ENCODE measurements around the gene F2RL3. TPM values are rescaled to one million over a fixed set of nuclear protein-coding genes. Genes with fewer than 3 reads are reported as not detected.

F2RL3 gene
- polyA plus RNA-seq, 1 donor (not counting 4 experiments of a cell fraction or from before 2014, with no cell fraction given), result not detected

- dilution Hi-C loops (cut with MboI; ENCODE audit: extremely low pct_ligation_motif_present, low sequenced_read_pairs), result no loop called here
- DNase-seq (ENCODE audit: low read depth, low spot score) (no peak), FAIRE-seq (no peak)
- no peak overlapping the region for H3K9ac ChIP-seq (ENCODE audit: control insufficient read depth, extremely low read depth, insufficient read depth, low read length)
- no peaks in the 10 kb centered on the region for H3K79me2 ChIP-seq (ENCODE audit: control insufficient read depth, insufficient read depth, low read length)
- H3K36me3 ChIP-seq (ENCODE audit: control insufficient read depth in 2 of 2, extremely low read depth in 1 of 2, insufficient read depth in 2 of 2, low read length in 2 of 2), result no peaks in the 10 kb centered on the region
- H3K9me1 ChIP-seq (ENCODE audit: control insufficient read depth, extremely low read depth, insufficient read depth, low read length), result no peaks in the 10 kb centered on the region
- no peaks in the 10 kb centered on the region for H4K20me1 ChIP-seq (ENCODE audit: control insufficient read depth, extremely low read depth, insufficient read depth, low read length)
- no peak overlapping the region for H2AFZ ChIP-seq (ENCODE audit: control insufficient read depth, low read length)
- no peak for TF ChIP-seq CTCF (optimal IDR thresholded peaks at IDR 0.05 in 1 of 3, IDR thresholded peaks at IDR 0.05 in 1 of 3, conservative IDR thresholded peaks at IDR 0.05 in 1 of 3; ENCODE audit: extremely low read depth in 1 of 3, insufficient read depth in 2 of 3, low read length in 3 of 3)
- TF ChIP-seq EZH2 (IDR thresholded peaks at IDR 0.05; ENCODE audit: low read length), result no peak
- no peak overlapping the region for H3K4me3 ChIP-seq (ENCODE audit: control insufficient read depth in 2 of 3, extremely low read depth in 1 of 3, insufficient read depth in 2 of 3, low read depth in 1 of 3, low read length in 3 of 3)
- H3K4me2 ChIP-seq (ENCODE audit: control insufficient read depth, extremely low read depth, insufficient read depth, low read depth, low read length), result no peak overlapping the region
- no peak overlapping the region for H3K27ac ChIP-seq (ENCODE audit: control insufficient read depth, insufficient read depth, low read length)
- H3K4me1 ChIP-seq (ENCODE audit: control insufficient read depth, extremely low read depth, insufficient read depth, low read length), result no peaks in the 10 kb centered on the region
- peaks cover 2% of the 10 kb centered on the region for H3K9me3 ChIP-seq (ENCODE audit: control insufficient read depth, low read depth, low read length)
- H3K27me3 ChIP-seq (ENCODE audit: control insufficient read depth, extremely low read depth, insufficient read depth, low read length), result no peaks in the 10 kb centered on the region
Measured at GRCh38 chr19:16928916-16929315, 40.1 kb downstream of the F2RL3 start.

- Histone ChIP-seq H3K36me3 (ENCODE audit: control insufficient read depth in 2 of 2, extremely low read depth in 1 of 2, insufficient read depth in 2 of 2, low read length in 2 of 2) (no peaks in the 10 kb centered on the region), H3K9me3 (ENCODE audit: control insufficient read depth, low read depth, low read length) (no peaks in the 10 kb centered on the region), H3K9me1 (ENCODE audit: control insufficient read depth, extremely low read depth, insufficient read depth, low read length) (no peaks in the 10 kb centered on the region), H3K27ac (ENCODE audit: control insufficient read depth, insufficient read depth, low read length) (no peak overlapping the region), H3K4me1 (ENCODE audit: control insufficient read depth, extremely low read depth, insufficient read depth, low read length) (no peaks in the 10 kb centered on the region), H3K4me2 (ENCODE audit: control insufficient read depth, extremely low read depth, insufficient read depth, low read depth, low read length) (no peak overlapping the region), H3K79me2 (ENCODE audit: control insufficient read depth, insufficient read depth, low read length) (no peaks in the 10 kb centered on the region), H4K20me1 (ENCODE audit: control insufficient read depth, extremely low read depth, insufficient read depth, low read length) (no peaks in the 10 kb centered on the region), H3K4me3 (ENCODE audit: control insufficient read depth in 2 of 3, extremely low read depth in 1 of 3, insufficient read depth in 2 of 3, low read depth in 1 of 3, low read length in 3 of 3) (no peak overlapping the region), H2AFZ (ENCODE audit: control insufficient read depth, low read length) (no peak overlapping the region), H3K27me3 (ENCODE audit: control insufficient read depth, extremely low read depth, insufficient read depth, low read length) (no peaks in the 10 kb centered on the region), H3K9ac (ENCODE audit: control insufficient read depth, extremely low read depth, insufficient read depth, low read length) (no peak overlapping the region)
- DNase-seq (ENCODE audit: low read depth, low spot score), result no peak
- TF ChIP-seq EZH2 (IDR thresholded peaks at IDR 0.05; ENCODE audit: low read length), result no peak
- TF ChIP-seq CTCF (optimal IDR thresholded peaks at IDR 0.05 in 1 of 3, IDR thresholded peaks at IDR 0.05 in 1 of 3, conservative IDR thresholded peaks at IDR 0.05 in 1 of 3; ENCODE audit: extremely low read depth in 1 of 3, insufficient read depth in 2 of 3, low read length in 3 of 3), result no peak
- no peak for FAIRE-seq
- dilution Hi-C loops (cut with MboI; ENCODE audit: extremely low pct_ligation_motif_present, low sequenced_read_pairs), result no loop called here
Measured at GRCh38 chr19:16930753-16931152, 42.0 kb downstream of the F2RL3 start.

Data from keratinocyte (primary cell).